Chondrocyte (in vitro differentiated cells): ENCODE data around the gene STIM2. TPM values are rescaled to one million over a fixed set of nuclear protein-coding genes. Genes with fewer than 3 reads are reported as not detected.

Source experiments
- DNase-seq: peaks from one replicate; pipeline ENCODE4 v3.0.0; 2021; ENCODE audit warnings: mixed read lengths, low spot score
- H3K27ac Mint-ChIP-seq: one replicate; pipeline ENCODE4 v1.8.0; 2021; ENCODE audit warnings: mild to moderate bottlenecking, moderate library complexity, mixed read lengths; ENCODE audit not compliant: unreplicated experiment
- H3K27me3 Mint-ChIP-seq: 2 replicates; pipeline ENCODE4 v1.8.0; 2021; ENCODE audit warnings: low read depth, mixed read lengths
- H3K36me3 Mint-ChIP-seq: 2 replicates; pipeline ENCODE4 v1.8.0; 2021; ENCODE audit warnings: low read depth, mixed read lengths
- H3K4me1 Mint-ChIP-seq: 2 replicates; pipeline ENCODE4 v1.8.0; 2021; ENCODE audit warnings: low read depth, mild to moderate bottlenecking, mixed read lengths
- H3K4me3 Mint-ChIP-seq: one replicate; pipeline ENCODE4 v1.8.0; 2021; ENCODE audit warnings: mild to moderate bottlenecking, moderate library complexity, mixed read lengths; ENCODE audit not compliant: unreplicated experiment
- H3K9me3 Mint-ChIP-seq: 2 replicates; pipeline ENCODE4 v1.8.0; 2021; ENCODE audit warnings: low read depth, mixed read lengths
- CTCF ChIP-seq: fragments of 200-600 bp; sonication (generic); IDR thresholded peaks from 2 replicates; pipeline ENCODE4 v1.5.0; 2021; ENCODE audit warnings: antibody characterized with exemption, mild to moderate bottlenecking, moderate library complexity
- total RNA-seq: library from RNA; stranded (reverse); gene quantifications from 3 replicates; pipeline ENCODE4 v1.2.1, GENCODE V29; 2021

Gene STIM2
- total RNA-seq, 1 donor from 2014 or later, result 13.5 TPM

- TF ChIP-seq CTCF, result no peak
- no peak for DNase-seq
- Mint-ChIP-seq H3K27ac (no peak overlapping the region), H3K9me3 (no peaks in the 10 kb centered on the region), H3K4me3 (no peak overlapping the region), H3K36me3 (no peaks in the 10 kb centered on the region), H3K27me3 (peaks cover 31% of the 10 kb centered on the region), H3K4me1 (no peaks in the 10 kb centered on the region)
Observed at GRCh38 chr4:27056281-27056680, 195.6 kb downstream of the STIM2 start.

GRCh38 chr4:27057053-27057452 is 196.4 kb downstream of the STIM2 start:
- no peaks in the 10 kb centered on the region for H3K36me3 Mint-ChIP-seq
- no peak for TF ChIP-seq CTCF
- H3K9me3 Mint-ChIP-seq, result no peaks in the 10 kb centered on the region
- H3K4me3 Mint-ChIP-seq, result no peak overlapping the region
- H3K27me3 Mint-ChIP-seq, result peaks cover 32% of the 10 kb centered on the region
- H3K27ac Mint-ChIP-seq, result no peak overlapping the region
- DNase-seq, result no peak
- no peaks in the 10 kb centered on the region for H3K4me1 Mint-ChIP-seq

DNA sequence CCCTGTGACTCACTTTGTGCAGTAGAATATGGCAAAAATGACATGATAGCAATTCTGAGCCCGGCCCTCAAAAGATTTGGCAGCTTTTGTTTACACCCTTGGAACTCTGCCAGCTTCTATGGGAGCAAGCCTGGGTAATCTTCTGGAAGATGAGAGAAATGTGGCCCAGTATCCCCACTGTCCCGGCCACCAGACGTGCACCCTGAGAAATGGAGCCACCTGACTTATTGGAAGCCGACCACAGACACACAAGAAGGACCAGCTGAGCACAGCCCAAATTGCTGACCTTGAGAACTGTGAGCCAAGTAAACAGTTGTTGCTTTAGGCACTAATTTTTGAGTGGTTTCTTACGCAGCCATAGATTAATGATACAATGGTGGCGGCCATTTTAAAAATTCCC is 197.0 kb downstream of the STIM2 start:
- H3K4me1 Mint-ChIP-seq, result no peaks in the 10 kb centered on the region
- H3K9me3 Mint-ChIP-seq, result no peaks in the 10 kb centered on the region
- H3K4me3 Mint-ChIP-seq, result no peak overlapping the region
- no peak for DNase-seq
- H3K36me3 Mint-ChIP-seq, result no peaks in the 10 kb centered on the region
- TF ChIP-seq CTCF, result no peak
- peaks cover 36% of the 10 kb centered on the region for H3K27me3 Mint-ChIP-seq
- no peak overlapping the region for H3K27ac Mint-ChIP-seq

- DNase-seq, result no peak
- no peak overlapping the region for H3K27ac Mint-ChIP-seq
- no peaks in the 10 kb centered on the region for H3K9me3 Mint-ChIP-seq
- no peak overlapping the region for H3K4me3 Mint-ChIP-seq
- no peaks in the 10 kb centered on the region for H3K36me3 Mint-ChIP-seq
- peaks cover 30% of the 10 kb centered on the region for H3K27me3 Mint-ChIP-seq
- TF ChIP-seq CTCF, result no peak
- no peaks in the 10 kb centered on the region for H3K4me1 Mint-ChIP-seq
Observed at GRCh38 chr4:27058819-27059406, 198.3 kb downstream of the STIM2 start.

GRCh38 chr4:27059446-27059845 is 198.8 kb downstream of the STIM2 start:
- Mint-ChIP-seq H3K36me3 (no peaks in the 10 kb centered on the region), H3K27me3 (peaks cover 25% of the 10 kb centered on the region), H3K9me3 (no peaks in the 10 kb centered on the region), H3K4me1 (no peaks in the 10 kb centered on the region), H3K4me3 (no peak overlapping the region), H3K27ac (no peak overlapping the region)
- no peak for DNase-seq
- TF ChIP-seq CTCF, result no peak
